ENCODE results near the gene CCIN. TPM values are rescaled to one million over a fixed set of nuclear protein-coding genes. Genes with fewer than 3 reads are reported as not detected.

CCIN gene
- total and polyA plus RNA-seq, 2 of the 13 experiments (the other 11 are each of a cell fraction or from before 2014, with no cell fraction given): not detected

GRCh38 chr9:36166168-36166927, 2.8 kb upstream of the CCIN start (continued):
- TF ChIP-seq SUZ12 (IDR thresholded peaks at IDR 0.05; ENCODE audit: low read depth, low read length) (no peak), ATF2 (CRISPR knock-in tag; IDR thresholded peaks at IDR 0.05) (no peak), ZFP62 (CRISPR knock-in tag; IDR thresholded peaks at IDR 0.05) (no peak), SRSF9 (IDR thresholded peaks at IDR 0.05; ENCODE audit: borderline replicate concordance, insufficient read depth, low read depth, low read length, poor library complexity, severe bottlenecking) (no peak), SKI (IDR thresholded peaks at IDR 0.05; ENCODE audit: partially characterized antibody) (no peak), ZNF329 (CRISPR knock-in tag; IDR thresholded peaks at IDR 0.05; ENCODE audit: low read depth) (0 out of 2 replicates have a peak, but pooled peaks have one; percentile 17), ZNF10 (CRISPR knock-in tag; IDR thresholded peaks at IDR 0.05; ENCODE audit: borderline replicate concordance, low read depth) (no peak), ZSCAN25 (CRISPR knock-in tag; IDR thresholded peaks at IDR 0.05) (no peak), SIN3A (IDR thresholded peaks at IDR 0.05; ENCODE audit: borderline replicate concordance, low read depth, low read length) (no peak), MZF1 (CRISPR knock-in tag; IDR thresholded peaks at IDR 0.05; ENCODE audit: borderline replicate concordance) (no peak), ZNF207 (IDR thresholded peaks at IDR 0.05; ENCODE audit: borderline replicate concordance) (no peak), MNT (IDR thresholded peaks at IDR 0.05) (no peak), NFIB (CRISPR knock-in tag; IDR thresholded peaks at IDR 0.05; ENCODE audit: borderline replicate concordance) (no peak), ZNF441 (CRISPR knock-in tag; IDR thresholded peaks at IDR 0.05; ENCODE audit: borderline replicate concordance) (no peak), NR2F1 (CRISPR knock-in tag; IDR thresholded peaks at IDR 0.05) (no peak), E2F2 (CRISPR knock-in tag; IDR thresholded peaks at IDR 0.05; ENCODE audit: borderline replicate concordance) (no peak), MYNN (CRISPR knock-in tag; IDR thresholded peaks at IDR 0.05; ENCODE audit: low read depth) (no peak), ATF7 (IDR thresholded peaks at IDR 0.05) (no peak), ATF7 (CRISPR knock-in tag; IDR thresholded peaks at IDR 0.05) (no peak)
- TF ChIP-seq, protein P1, sequence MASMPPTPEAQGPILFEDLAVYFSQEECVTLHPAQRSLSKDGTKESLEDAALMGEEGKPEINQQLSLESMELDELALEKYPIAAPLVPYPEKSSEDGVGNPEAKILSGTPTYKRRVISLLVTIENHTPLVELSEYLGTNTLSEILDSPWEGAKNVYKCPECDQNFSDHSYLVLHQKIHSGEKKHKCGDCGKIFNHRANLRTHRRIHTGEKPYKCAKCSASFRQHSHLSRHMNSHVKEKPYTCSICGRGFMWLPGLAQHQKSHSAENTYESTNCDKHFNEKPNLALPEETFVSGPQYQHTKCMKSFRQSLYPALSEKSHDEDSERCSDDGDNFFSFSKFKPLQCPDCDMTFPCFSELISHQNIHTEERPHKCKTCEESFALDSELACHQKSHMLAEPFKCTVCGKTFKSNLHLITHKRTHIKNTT (CRISPR knock-in tag; IDR thresholded peaks at IDR 0.05): no peak
- TF ChIP-seq, protein P2, sequence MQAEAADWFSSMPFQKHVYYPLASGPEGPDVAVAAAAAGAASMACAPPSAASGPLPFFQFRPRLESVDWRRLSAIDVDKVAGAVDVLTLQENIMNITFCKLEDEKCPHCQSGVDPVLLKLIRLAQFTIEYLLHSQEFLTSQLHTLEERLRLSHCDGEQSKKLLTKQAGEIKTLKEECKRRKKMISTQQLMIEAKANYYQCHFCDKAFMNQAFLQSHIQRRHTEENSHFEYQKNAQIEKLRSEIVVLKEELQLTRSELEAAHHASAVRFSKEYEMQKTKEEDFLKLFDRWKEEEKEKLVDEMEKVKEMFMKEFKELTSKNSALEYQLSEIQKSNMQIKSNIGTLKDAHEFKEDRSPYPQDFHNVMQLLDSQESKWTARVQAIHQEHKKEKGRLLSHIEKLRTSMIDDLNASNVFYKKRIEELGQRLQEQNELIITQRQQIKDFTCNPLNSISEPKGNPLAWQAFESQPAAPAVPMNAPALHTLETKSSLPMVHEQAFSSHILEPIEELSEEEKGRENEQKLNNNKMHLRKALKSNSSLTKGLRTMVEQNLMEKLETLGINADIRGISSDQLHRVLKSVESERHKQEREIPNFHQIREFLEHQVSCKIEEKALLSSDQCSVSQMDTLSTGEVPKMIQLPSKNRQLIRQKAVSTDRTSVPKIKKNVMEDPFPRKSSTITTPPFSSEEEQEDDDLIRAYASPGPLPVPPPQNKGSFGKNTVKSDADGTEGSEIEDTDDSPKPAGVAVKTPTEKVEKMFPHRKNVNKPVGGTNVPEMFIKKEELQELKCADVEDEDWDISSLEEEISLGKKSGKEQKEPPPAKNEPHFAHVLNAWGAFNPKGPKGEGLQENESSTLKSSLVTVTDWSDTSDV (CRISPR knock-in tag; IDR thresholded peaks at IDR 0.05): no peak

All from HepG2 (cell line).